Astrocyte (in vitro differentiated cells and primary cell): ENCODE results near the gene ECSIT. TPM values are rescaled to one million over a fixed set of nuclear protein-coding genes. Genes with fewer than 3 reads are reported as not detected.
A peak's percentile ranks its signal among the peaks of the same experiment; 100 is the strongest.

Experiments used
- DNase-seq: peaks from one replicate; pipeline ENCODE4 v3.0.0-alpha.2; 2010; ENCODE audit warnings: low read depth
- FAIRE-seq: peaks from 2 replicates; lab custom pipeline; 2011; peaks lifted over from hg19 to GRCh38; lab: Jason Lieb, UNC
- H2AFZ ChIP-seq: 2 replicates; pipeline ENCODE4 v1.6.0; 2012; ENCODE audit warnings: low read depth, low read length, inconsistent platforms
- H3K27ac ChIP-seq: 2 replicates; pipeline ENCODE4 v1.5.1; 2011; ENCODE audit warnings: low read depth, low read length, inconsistent platforms
- H3K27me3 ChIP-seq: 2 replicates; pipeline ENCODE4 v1.6.0; 2011; ENCODE audit warnings: low read length, inconsistent platforms; ENCODE audit not compliant: insufficient read depth
- H3K36me3 ChIP-seq: 2 replicates; pipeline ENCODE4 v1.5.1; 2011; ENCODE audit warnings: low read length, inconsistent platforms; ENCODE audit not compliant: insufficient read depth
- H3K4me1 ChIP-seq: 2 replicates; pipeline ENCODE4 v1.5.1; 2011; ENCODE audit warnings: low read length, inconsistent platforms; ENCODE audit not compliant: insufficient read depth
- H3K4me2 ChIP-seq: 2 replicates; pipeline ENCODE4 v1.6.0; 2012; ENCODE audit warnings: low read length, inconsistent platforms
- H3K4me3 ChIP-seq: 2 replicates; pipeline ENCODE4 v1.5.1; 2011; ENCODE audit warnings: low read depth, mild to moderate bottlenecking, low read length, inconsistent platforms; ENCODE audit not compliant: insufficient read depth
- H3K79me2 ChIP-seq: 2 replicates; pipeline ENCODE4 v1.6.0; 2012; ENCODE audit warnings: mild to moderate bottlenecking, low read length, inconsistent platforms; ENCODE audit not compliant: insufficient read depth
- H3K9ac ChIP-seq: 2 replicates; pipeline ENCODE4 v1.6.0; 2012; ENCODE audit warnings: mild to moderate bottlenecking, low read length, inconsistent platforms
- H3K9me3 ChIP-seq: 2 replicates; pipeline ENCODE4 v1.5.1; 2012; ENCODE audit warnings: low read depth, mild to moderate bottlenecking, low read length, inconsistent platforms; ENCODE audit not compliant: insufficient read depth
- H4K20me1 ChIP-seq: 2 replicates; pipeline ENCODE4 v1.6.0; 2012; ENCODE audit warnings: low read length, inconsistent platforms; ENCODE audit not compliant: insufficient read depth
- H3K27ac Mint-ChIP-seq: one replicate; pipeline ENCODE4 v1.8.0; 2021; ENCODE audit warnings: mild to moderate bottlenecking, mixed read lengths; ENCODE audit not compliant: unreplicated experiment
- H3K27me3 Mint-ChIP-seq: one replicate; pipeline ENCODE4 v1.8.0; 2021; ENCODE audit warnings: low read depth, mixed read lengths; ENCODE audit not compliant: unreplicated experiment
- H3K36me3 Mint-ChIP-seq: one replicate; pipeline ENCODE4 v1.8.0; 2021; ENCODE audit warnings: low read depth, mixed read lengths; ENCODE audit not compliant: unreplicated experiment
- H3K4me1 Mint-ChIP-seq: one replicate; pipeline ENCODE4 v1.8.0; 2021; ENCODE audit warnings: low read depth, mixed read lengths; ENCODE audit not compliant: unreplicated experiment
- H3K4me3 Mint-ChIP-seq: one replicate; pipeline ENCODE4 v1.8.0; 2021; ENCODE audit warnings: mild to moderate bottlenecking, moderate library complexity, mixed read lengths; ENCODE audit not compliant: unreplicated experiment
- H3K9me3 Mint-ChIP-seq: one replicate; pipeline ENCODE4 v1.8.0; 2021; ENCODE audit warnings: mild to moderate bottlenecking, mixed read lengths; ENCODE audit not compliant: unreplicated experiment
- CTCF ChIP-seq: IDR thresholded peaks from 2 replicates; pipeline ENCODE4 v1.5.1; 2011; ENCODE audit warnings: low read depth, mild to moderate bottlenecking, inconsistent platforms, low read length, moderate library complexity; ENCODE audit not compliant: insufficient read depth
- EZH2 ChIP-seq: IDR thresholded peaks from 2 replicates; pipeline ENCODE4 v1.6.1; 2012; ENCODE audit warnings: mild to moderate bottlenecking, low read length, inconsistent platforms; ENCODE audit not compliant: insufficient read depth
- total RNA-seq: library from RNA; stranded (reverse); gene quantifications from 2 replicates; pipeline ENCODE4 v1.2.1, GENCODE V29; 2021

Gene ECSIT
- total RNA-seq, 1 donor from 2014 or later, result 21.9 TPM

GRCh38 chr19:11465600-11465999, 63.3 kb downstream of the ECSIT start:
- Histone ChIP-seq H3K4me3 (no peak overlapping the region), H3K79me2 (no peaks in the 10 kb centered on the region), H3K9ac (no peak overlapping the region), H4K20me1 (no peaks in the 10 kb centered on the region), H3K27ac (no peak overlapping the region), H3K4me1 (no peaks in the 10 kb centered on the region), H3K9me3 (no peaks in the 10 kb centered on the region), H3K36me3 (no peaks in the 10 kb centered on the region), H2AFZ (no peak overlapping the region), H3K27me3 (no peaks in the 10 kb centered on the region), H3K4me2 (no peak overlapping the region)
- no peaks in the 10 kb centered on the region for H3K9me3 Mint-ChIP-seq
- H3K4me3 Mint-ChIP-seq, result no peak overlapping the region
- H3K4me1 Mint-ChIP-seq, result no peaks in the 10 kb centered on the region
- H3K27ac Mint-ChIP-seq, result no peak overlapping the region
- TF ChIP-seq EZH2 (no peak), CTCF (no peak)
- no peak for FAIRE-seq
- no peak for DNase-seq
- H3K27me3 Mint-ChIP-seq, result peaks cover 9% of the 10 kb centered on the region
- no peaks in the 10 kb centered on the region for H3K36me3 Mint-ChIP-seq

- Histone ChIP-seq H3K4me3 (no peak overlapping the region), H3K9me3 (no peaks in the 10 kb centered on the region)
- peak; percentile 89 for FAIRE-seq
These were observed 64.3 kb downstream of the ECSIT start for GRCh38 chr19:11464333-11465265.

More at GRCh38 chr19:11464333-11465265, 64.3 kb downstream of the ECSIT start:
- Mint-ChIP-seq H3K27me3 (peaks cover 18% of the 10 kb centered on the region), H3K27ac (no peak overlapping the region), H3K9me3 (peaks cover 3% of the 10 kb centered on the region), H3K4me3 (no peak overlapping the region), H3K4me1 (no peaks in the 10 kb centered on the region), H3K36me3 (no peaks in the 10 kb centered on the region)
- Histone ChIP-seq H3K9ac (no peak overlapping the region), H4K20me1 (no peaks in the 10 kb centered on the region), H2AFZ (no peak overlapping the region), H3K4me1 (no peaks in the 10 kb centered on the region), H3K27ac (no peak overlapping the region), H3K27me3 (no peaks in the 10 kb centered on the region), H3K79me2 (no peaks in the 10 kb centered on the region), H3K4me2 (no peak overlapping the region), H3K36me3 (no peaks in the 10 kb centered on the region)
- TF ChIP-seq CTCF, result no peak
- no peak for TF ChIP-seq EZH2
- DNase-seq, result no peak
